Activated CD4-positive, alpha-beta T cell treated with anti-CD3 and anti-CD28 coated beads, Interleukin-2, amount 10 ng/mL, durations not matched to agents 24 days and 14 days (primary cell): ENCODE data around the gene DLGAP1. TPM values are rescaled to one million over a fixed set of nuclear protein-coding genes. Genes with fewer than 3 reads are reported as not detected.
A peak's percentile ranks its signal among the peaks of the same experiment; 100 is the strongest.
"Not testable (repeated sequence)": the region's sequence is repeated elsewhere in the genome, so short reads cannot be mapped to it uniquely, and the experiment has no call there.

Experiments used
- DNase-seq: peaks from one replicate; pipeline ENCODE4 v3.0.0; 2022
- H3K27ac Mint-ChIP-seq: one replicate; pipeline ENCODE4 v1.8.0; 2022; ENCODE audit warnings: mild to moderate bottlenecking, mixed read lengths
- H3K27me3 Mint-ChIP-seq: one replicate; pipeline ENCODE4 v1.8.0; 2022; ENCODE audit warnings: mixed read lengths
- H3K36me3 Mint-ChIP-seq: one replicate; pipeline ENCODE4 v1.8.0; 2022; ENCODE audit warnings: low read depth, mild to moderate bottlenecking, mixed read lengths
- H3K4me1 Mint-ChIP-seq: one replicate; pipeline ENCODE4 v1.8.0; 2021; ENCODE audit warnings: mixed read lengths
- H3K4me3 Mint-ChIP-seq: one replicate; pipeline ENCODE4 v1.8.0; 2022; ENCODE audit warnings: mild to moderate bottlenecking, moderate library complexity, mixed read lengths
- H3K9me3 Mint-ChIP-seq: one replicate; pipeline ENCODE4 v1.8.0; 2021; ENCODE audit warnings: mixed read lengths
- intact Hi-C: fragments of 100-400 bp; cut with micrococcal nuclease; formaldehyde crosslinking; loops from one replicate; pipeline ENCODE4 v1.15.1; 2023
- total RNA-seq: library from RNA; stranded (reverse); gene quantifications from 2 replicates; pipeline ENCODE4 v1.2.3, GENCODE V29; 2022

DLGAP1 gene
- total RNA-seq, 1 donor from 2014 or later = 1.5 TPM

- no peaks in the 10 kb centered on the region for H3K36me3 Mint-ChIP-seq
- no peaks in the 10 kb centered on the region for H3K27me3 Mint-ChIP-seq
- H3K4me3 Mint-ChIP-seq = no peak overlapping the region
- H3K27ac Mint-ChIP-seq = no peak overlapping the region
- peaks cover 12% of the 10 kb centered on the region for H3K4me1 Mint-ChIP-seq
- DNase-seq = no peak
- H3K9me3 Mint-ChIP-seq = no peaks in the 10 kb centered on the region
- intact Hi-C loops = no loop called here
Observed at GRCh38 chr18:3616142-3616541, 839.0 kb downstream of the DLGAP1 start.

GRCh38 chr18:3615374-3615985, 839.6 kb downstream of the DLGAP1 start:
- DNase-seq = no peak
- no peaks in the 10 kb centered on the region for H3K9me3 Mint-ChIP-seq
- intact Hi-C loops = no loop called here
- H3K36me3 Mint-ChIP-seq = no peaks in the 10 kb centered on the region
- H3K27me3 Mint-ChIP-seq = no peaks in the 10 kb centered on the region
- no peak overlapping the region for H3K4me3 Mint-ChIP-seq
- peak overlapping the region; percentile 5 for H3K27ac Mint-ChIP-seq
- H3K4me1 Mint-ChIP-seq = peaks cover 10% of the 10 kb centered on the region

- peaks cover 27% of the 10 kb centered on the region for H3K4me1 Mint-ChIP-seq
- intact Hi-C loops = no loop called here
- peaks cover 3% of the 10 kb centered on the region for H3K9me3 Mint-ChIP-seq
- H3K27ac Mint-ChIP-seq = no peak overlapping the region
- H3K27me3 Mint-ChIP-seq = no peaks in the 10 kb centered on the region
- no peak for DNase-seq
- H3K4me3 Mint-ChIP-seq = no peak overlapping the region
- H3K36me3 Mint-ChIP-seq = peaks cover 8% of the 10 kb centered on the region
Observed at GRCh38 chr18:3612315-3612714, 842.8 kb downstream of the DLGAP1 start.

GRCh38 chr18:3611313-3612090, 843.6 kb downstream of the DLGAP1 start:
- no peak for DNase-seq
- Mint-ChIP-seq H3K9me3 (peaks cover 3% of the 10 kb centered on the region), H3K27me3 (no peaks in the 10 kb centered on the region), H3K4me1 (peaks cover 30% of the 10 kb centered on the region), H3K27ac (no peak overlapping the region), H3K36me3 (peaks cover 8% of the 10 kb centered on the region), H3K4me3 (no peak overlapping the region)
- intact Hi-C loops = no loop called here

- peaks cover 8% of the 10 kb centered on the region for H3K36me3 Mint-ChIP-seq
- H3K27me3 Mint-ChIP-seq = no peaks in the 10 kb centered on the region
- H3K4me1 Mint-ChIP-seq = peaks cover 30% of the 10 kb centered on the region
- intact Hi-C loops = no loop called here
- no peak overlapping the region for H3K27ac Mint-ChIP-seq
- no peak overlapping the region for H3K4me3 Mint-ChIP-seq
- peaks cover 3% of the 10 kb centered on the region for H3K9me3 Mint-ChIP-seq
- DNase-seq = no peak
Observed at GRCh38 chr18:3610813-3611212, 844.3 kb downstream of the DLGAP1 start.

GRCh38 chr18:3610188-3610708, 844.9 kb downstream of the DLGAP1 start:
- Mint-ChIP-seq H3K27ac (no peak overlapping the region), H3K4me1 (peaks cover 28% of the 10 kb centered on the region), H3K9me3 (peaks cover 3% of the 10 kb centered on the region), H3K4me3 (no peak overlapping the region), H3K36me3 (peaks cover 8% of the 10 kb centered on the region), H3K27me3 (no peaks in the 10 kb centered on the region)
- intact Hi-C loops = no loop called here
- DNase-seq = no peak

- peaks cover 28% of the 10 kb centered on the region for H3K4me1 Mint-ChIP-seq
- peaks cover 8% of the 10 kb centered on the region for H3K36me3 Mint-ChIP-seq
- H3K27ac Mint-ChIP-seq = peak overlapping the region; percentile 52
- peaks cover 3% of the 10 kb centered on the region for H3K9me3 Mint-ChIP-seq
- intact Hi-C loops = loop anchor here (10.0 kb wide), 1 partner anchor 964 kb away; no protein-coding TSS in a partner anchor
- no peaks in the 10 kb centered on the region for H3K27me3 Mint-ChIP-seq
- no peak overlapping the region for H3K4me3 Mint-ChIP-seq
- DNase-seq = no peak
Observed at GRCh38 chr18:3608488-3608887, 846.6 kb downstream of the DLGAP1 start.

GRCh38 chr18:3608099-3608453, 847.0 kb downstream of the DLGAP1 start:
- DNase-seq, H3K9me3 Mint-ChIP-seq, H3K36me3 Mint-ChIP-seq, H3K27me3 Mint-ChIP-seq, H3K4me3 Mint-ChIP-seq: not testable (repeated sequence)
- intact Hi-C loops = loop anchor here (10.0 kb wide), 1 partner anchor 963 kb away; no protein-coding TSS in a partner anchor
- Mint-ChIP-seq H3K4me1 (peaks cover 28% of the 10 kb centered on the region), H3K27ac (peak overlapping the region; percentile 52)

- Mint-ChIP-seq H3K4me3 (peak overlapping the region; percentile 2), H3K36me3 (peaks cover 8% of the 10 kb centered on the region), H3K27ac (peak overlapping the region; percentile 73)
Observed at GRCh38 chr18:3607309-3608098, 847.6 kb downstream of the DLGAP1 start.

GRCh38 chr18:3606863-3607262, 848.2 kb downstream of the DLGAP1 start:
- H3K27ac Mint-ChIP-seq = peak overlapping the region; percentile 73
- not testable (repeated sequence) for H3K27me3 Mint-ChIP-seq, H3K9me3 Mint-ChIP-seq, DNase-seq
- intact Hi-C loops = loop anchor here (10.0 kb wide), 1 partner anchor 962 kb away; no protein-coding TSS in a partner anchor
- peaks cover 11% of the 10 kb centered on the region for H3K36me3 Mint-ChIP-seq
- H3K4me1 Mint-ChIP-seq = peaks cover 28% of the 10 kb centered on the region
- peak overlapping the region; percentile 31 for H3K4me3 Mint-ChIP-seq

More at GRCh38 chr18:3607309-3608098, 847.6 kb downstream of the DLGAP1 start:
- H3K9me3 Mint-ChIP-seq = peaks cover 3% of the 10 kb centered on the region
- intact Hi-C loops = loop anchor here (10.0 kb wide), 1 partner anchor 963 kb away; no protein-coding TSS in a partner anchor
- peaks cover 28% of the 10 kb centered on the region for H3K4me1 Mint-ChIP-seq
- DNase-seq = no peak
- no peaks in the 10 kb centered on the region for H3K27me3 Mint-ChIP-seq

GRCh38 chr18:3605954-3606443, 849.1 kb downstream of the DLGAP1 start:
- no peak overlapping the region for H3K4me3 Mint-ChIP-seq
- no peaks in the 10 kb centered on the region for H3K27me3 Mint-ChIP-seq
- intact Hi-C loops = loop anchor here (2.0 to 10.0 kb wide), 2 partner anchors 343 to 961 kb away; partner anchors contain the start of gene MYL12B
- H3K9me3 Mint-ChIP-seq = peaks cover 3% of the 10 kb centered on the region
- peaks cover 11% of the 10 kb centered on the region for H3K36me3 Mint-ChIP-seq
- peaks cover 25% of the 10 kb centered on the region for H3K4me1 Mint-ChIP-seq
- DNase-seq = peak; percentile 82
- H3K27ac Mint-ChIP-seq = no peak overlapping the region

- intact Hi-C loops = loop anchor here (2.0 to 10.0 kb wide), 2 partner anchors 343 to 961 kb away; partner anchors contain the start of gene MYL12B
- Mint-ChIP-seq H3K27me3 (no peaks in the 10 kb centered on the region), H3K4me1 (peaks cover 25% of the 10 kb centered on the region), H3K36me3 (peaks cover 11% of the 10 kb centered on the region), H3K9me3 (peaks cover 3% of the 10 kb centered on the region), H3K27ac (no peak overlapping the region), H3K4me3 (no peak overlapping the region)
- DNase-seq = no peak
Observed at GRCh38 chr18:3605486-3605952, 849.6 kb downstream of the DLGAP1 start.
